Astrocyte of the spinal cord (primary cell): ENCODE data around the gene TAS1R2.
A peak's percentile ranks its signal among the peaks of the same experiment; 100 is the strongest.
"Not testable (repeated sequence)": the region's sequence is repeated elsewhere in the genome, so short reads cannot be mapped to it uniquely, and the experiment has no call there.

Experiments used
- DNase-seq: peaks from one replicate; pipeline ENCODE4 v3.0.0; 2011; ENCODE audit warnings: low read depth, low spot score
- H3K4me3 ChIP-seq: 2 replicates; pipeline ENCODE4 v1.5.1; 2011; ENCODE audit warnings: low read depth, mild to moderate bottlenecking, low read length, moderate library complexity
- CTCF ChIP-seq: IDR thresholded peaks from 2 replicates; pipeline ENCODE4 v1.5.1; 2012; ENCODE audit warnings: low read depth, mild to moderate bottlenecking, low read length, inconsistent platforms
- in situ Hi-C: cut with HindIII; loops from 2 replicates; pipeline ENCODE4 v1.10.0; 2017; ENCODE audit warnings: low sequenced_read_pairs

The TAS1R2 gene

DNA sequence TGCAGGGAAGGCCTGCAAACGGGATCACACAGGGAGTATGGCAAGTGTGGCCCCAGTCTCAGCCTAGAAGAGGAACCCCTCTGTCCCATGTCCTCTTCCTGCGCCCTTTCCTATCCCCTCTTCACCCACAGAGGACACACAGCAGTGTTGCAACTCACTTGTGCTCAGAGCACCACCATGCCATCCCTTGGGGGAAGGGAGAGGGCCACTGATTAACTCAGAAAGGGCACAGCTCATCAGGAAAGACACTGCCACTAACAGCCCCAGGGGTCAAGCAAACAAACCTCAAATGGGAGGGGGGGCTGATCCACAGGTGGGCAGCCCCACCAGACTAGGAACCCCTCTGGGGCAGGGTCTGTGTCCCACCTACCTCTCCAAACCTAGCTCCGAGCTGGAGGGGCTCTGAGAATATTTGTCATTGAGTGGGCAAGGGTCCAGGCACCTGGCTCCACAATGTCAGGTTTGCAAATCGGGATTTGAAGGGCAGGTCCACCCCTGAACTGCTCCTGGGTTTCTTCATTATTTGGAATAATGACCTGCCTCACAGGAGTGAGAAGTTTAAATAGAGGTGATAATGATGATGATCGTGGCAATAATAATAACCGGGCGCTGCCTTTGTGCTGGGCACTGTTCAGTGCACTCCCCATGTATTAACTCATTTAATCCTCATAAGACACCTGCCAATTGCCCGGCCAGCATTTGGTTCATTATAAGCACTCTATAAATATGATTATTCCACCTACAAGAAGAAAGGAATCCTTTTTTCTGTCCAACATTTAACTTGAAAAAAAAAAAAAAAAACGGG lies 41.9 kb upstream of the TAS1R2 start:
- no peak for DNase-seq
- in situ Hi-C loops = no loop called here
- TF ChIP-seq CTCF = no peak
- peak overlapping the region; percentile 76 for H3K4me3 ChIP-seq

GRCh38 chr1:18900303-18900841 lies 40.9 kb upstream of the TAS1R2 start:
- in situ Hi-C loops = no loop called here
- no peak for DNase-seq
- no peak for TF ChIP-seq CTCF
- H3K4me3 ChIP-seq = no peak overlapping the region

- H3K4me3 ChIP-seq = no peak overlapping the region
- TF ChIP-seq CTCF = no peak
- DNase-seq = no peak
- in situ Hi-C loops = no loop called here
Measured at GRCh38 chr1:18899363-18900049, 40.0 kb upstream of the TAS1R2 start.

DNA sequence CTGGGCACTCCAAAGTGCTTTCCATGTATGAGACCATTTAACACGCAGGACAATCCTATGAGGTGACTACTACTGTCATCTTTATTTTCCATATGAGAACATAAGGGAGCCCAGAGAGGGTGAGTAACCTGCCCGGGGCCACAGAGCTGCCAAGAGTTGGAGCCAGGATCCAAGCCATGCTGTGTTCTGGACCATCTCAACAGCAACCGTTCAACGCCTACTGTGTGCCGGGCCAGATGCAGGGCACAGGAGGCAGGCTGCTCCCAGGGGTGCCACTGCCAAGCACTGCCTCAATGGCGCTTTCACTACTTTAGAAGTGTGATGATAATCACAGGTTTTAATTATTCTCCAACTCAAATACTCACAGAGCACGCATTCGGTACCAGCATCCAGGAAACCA lies 39.1 kb upstream of the TAS1R2 start:
- no peak overlapping the region for H3K4me3 ChIP-seq
- TF ChIP-seq CTCF = no peak
- in situ Hi-C loops = no loop called here
- no peak for DNase-seq

GRCh38 chr1:18895317-18895716 lies 35.9 kb upstream of the TAS1R2 start:
- no peak for DNase-seq
- no peak overlapping the region for H3K4me3 ChIP-seq
- in situ Hi-C loops = no loop called here
- TF ChIP-seq CTCF = no peak

DNA sequence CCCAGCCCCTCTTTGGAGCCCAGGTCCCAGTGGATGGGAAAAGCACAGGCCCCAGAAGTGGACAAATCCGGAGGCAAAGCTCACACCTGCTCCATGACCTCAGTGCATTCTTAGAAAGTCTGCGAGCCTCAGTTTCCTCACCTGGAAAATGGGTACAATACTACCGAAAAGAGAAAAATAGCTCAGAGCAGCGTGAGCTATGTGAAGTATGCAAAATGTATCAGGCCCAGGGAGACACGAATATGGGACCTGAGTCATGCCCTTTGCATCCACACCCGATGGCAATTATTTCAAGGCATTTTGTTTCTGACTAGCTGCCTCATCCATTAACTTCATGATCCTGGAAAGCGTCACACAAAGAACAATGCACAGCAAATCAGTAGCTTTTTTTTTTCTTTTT lies 33.7 kb upstream of the TAS1R2 start:
- TF ChIP-seq CTCF = no peak
- in situ Hi-C loops = no loop called here
- DNase-seq = no peak
- no peak overlapping the region for H3K4me3 ChIP-seq

- H3K4me3 ChIP-seq, DNase-seq, in situ Hi-C loops: not testable (repeated sequence)
Measured at GRCh38 chr1:18891858-18892257, 32.4 kb upstream of the TAS1R2 start.
